HCT116 (cell line): ENCODE measurements around the gene OTOP2.

Experiments used
- EZH2phosphoT487 ChIP-seq: fragments of 200-600 bp; IDR thresholded peaks from 2 replicates; pipeline ENCODE4 v1.6.1; 2018; ENCODE audit warnings: antibody characterized with exemption, borderline replicate concordance
- POLR2A ChIP-seq: IDR thresholded peaks from 2 replicates; pipeline ENCODE4 v1.7.0; 2011; ENCODE audit warnings: borderline replicate concordance; ENCODE audit not compliant: insufficient read depth, insufficient read length; ENCODE audit errors: extremely low read depth
- POLR2AphosphoS5 ChIP-seq: IDR thresholded peaks from 2 replicates; pipeline ENCODE4 v1.6.1; 2011; ENCODE audit warnings: mild to moderate bottlenecking, low read depth, low read length, moderate library complexity
- TCF7L2 ChIP-seq: IDR thresholded peaks from 2 replicates; pipeline ENCODE4 v1.7.0; 2011; ENCODE audit warnings: borderline replicate concordance, inconsistent platforms; ENCODE audit not compliant: insufficient read depth, insufficient read length; ENCODE audit errors: extremely low read depth
- TF ChIP-seq, protein P1 (sequence below), 3 experiments: fragments of 200-600 bp in 1 of 3; sonication (generic) in 1 of 3; IDR thresholded peaks in 2 of 3; conservative IDR thresholded peaks in 1 of 3; 2 replicates each; pipeline ENCODE4 v1.5.1; 2012 to 2017; ENCODE audit warnings: low read depth in 2 of 3, low read length in 2 of 3, antibody characterized with exemption in 1 of 3, borderline replicate concordance in 1 of 3, control low read depth in 1 of 3, mild to moderate bottlenecking in 1 of 3, mixed read lengths in 1 of 3, mixed run types in 1 of 3, moderate library complexity in 1 of 3; ENCODE audit not compliant: insufficient read depth in 1 of 3

DNA sequence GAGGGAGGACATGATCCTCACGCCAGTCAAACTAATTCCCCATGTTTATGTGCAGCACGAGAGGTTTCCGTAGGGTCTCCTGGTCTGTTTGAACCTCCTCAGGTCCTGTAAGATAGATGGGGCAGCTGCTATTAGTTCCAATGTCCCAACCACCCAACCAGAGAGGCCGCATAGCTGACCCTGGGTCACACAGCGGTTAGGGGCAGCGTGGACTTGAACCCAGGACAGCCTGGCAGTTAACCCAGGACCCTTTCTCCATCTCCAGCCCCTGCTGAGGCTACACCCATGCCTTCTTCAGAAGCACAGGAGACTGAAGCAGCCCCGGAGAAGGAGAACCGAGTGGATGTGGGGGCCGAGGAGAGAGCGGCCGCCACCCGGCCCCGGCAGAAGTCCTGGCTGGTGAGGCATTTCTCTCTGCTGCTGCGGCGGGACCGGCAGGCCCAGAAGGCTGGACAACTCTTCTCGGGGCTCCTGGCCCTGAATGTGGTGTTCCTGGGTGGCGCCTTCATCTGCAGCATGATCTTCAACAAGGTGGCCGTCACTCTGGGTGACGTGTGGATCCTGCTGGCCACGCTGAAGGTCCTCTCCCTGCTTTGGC is 17.2 kb downstream of the OTOP2 start:
- TF ChIP-seq, protein P1, sequence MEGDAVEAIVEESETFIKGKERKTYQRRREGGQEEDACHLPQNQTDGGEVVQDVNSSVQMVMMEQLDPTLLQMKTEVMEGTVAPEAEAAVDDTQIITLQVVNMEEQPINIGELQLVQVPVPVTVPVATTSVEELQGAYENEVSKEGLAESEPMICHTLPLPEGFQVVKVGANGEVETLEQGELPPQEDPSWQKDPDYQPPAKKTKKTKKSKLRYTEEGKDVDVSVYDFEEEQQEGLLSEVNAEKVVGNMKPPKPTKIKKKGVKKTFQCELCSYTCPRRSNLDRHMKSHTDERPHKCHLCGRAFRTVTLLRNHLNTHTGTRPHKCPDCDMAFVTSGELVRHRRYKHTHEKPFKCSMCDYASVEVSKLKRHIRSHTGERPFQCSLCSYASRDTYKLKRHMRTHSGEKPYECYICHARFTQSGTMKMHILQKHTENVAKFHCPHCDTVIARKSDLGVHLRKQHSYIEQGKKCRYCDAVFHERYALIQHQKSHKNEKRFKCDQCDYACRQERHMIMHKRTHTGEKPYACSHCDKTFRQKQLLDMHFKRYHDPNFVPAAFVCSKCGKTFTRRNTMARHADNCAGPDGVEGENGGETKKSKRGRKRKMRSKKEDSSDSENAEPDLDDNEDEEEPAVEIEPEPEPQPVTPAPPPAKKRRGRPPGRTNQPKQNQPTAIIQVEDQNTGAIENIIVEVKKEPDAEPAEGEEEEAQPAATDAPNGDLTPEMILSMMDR (IDR thresholded peaks at IDR 0.05 in 2 of 3, conservative IDR thresholded peaks at IDR 0.05 in 1 of 3; ENCODE audit: borderline replicate concordance in 1 of 3, insufficient read depth in 1 of 3, low read depth in 2 of 3, low read length in 2 of 3): no peak
- TF ChIP-seq POLR2AphosphoS5 (no peak), TCF7L2 (no peak), EZH2phosphoT487 (no peak), POLR2A (no peak)
